T-cell (primary cell): Measurements from ENCODE around the gene STK39. TPM values are rescaled to one million over a fixed set of nuclear protein-coding genes. Genes with fewer than 3 reads are reported as not detected.

Experiments
- ATAC-seq, 4 experiments: fragments of 200-7000 bp in 3 of 4; fragments of 150-1000 bp in 1 of 4; cut with Tn5 transposase; replicated peaks in 1 of 4; 1 replicate in 3 of 4; 2 replicates in 1 of 4; pipeline ENCODE4 v1.10.0; 2021; ENCODE audit warnings: moderate library complexity in 3 of 4, mild to moderate bottlenecking in 2 of 4, moderate number of reproducible peaks in 1 of 4
- CTCF ChIA-PET, 2 donors: fragments of 300-600 bp; sonication (Branson Sonifier 250); formaldehyde crosslinking; loops; one replicate each; lab custom pipeline; 2022; ENCODE audit warnings: antibody characterized with exemption in 2 of 2; lab: Charles Lee
- POLR2A ChIA-PET, 2 donors: fragments of 300-600 bp; sonication (Branson Sonifier 250); formaldehyde crosslinking; loops; one replicate each; lab custom pipeline; 2022; ENCODE audit warnings: antibody characterized with exemption in 2 of 2; lab: Charles Lee
- DNase-seq, 35 experiments: peaks; one replicate each; pipeline versions ENCODE4 v3.0.0 to v3.0.0-alpha.2; 2013 to 2023
- H3K27ac ChIP-seq: one replicate; pipeline ENCODE4 v1.5.1; 2013; ENCODE audit warnings: low read length
- H3K27me3 ChIP-seq, 2 experiments: replicated peaks in 1 of 2; 1 replicate in 1 of 2; 2 replicates in 1 of 2; pipeline versions ENCODE4 v1.6.1 to v1.7.0; 2013; ENCODE audit warnings: low read length in 1 of 2, mixed read lengths in 1 of 2; ENCODE audit not compliant: control insufficient read depth in 2 of 2, insufficient read depth in 2 of 2; ENCODE audit errors: extremely low read depth in 1 of 2
- H3K36me3 ChIP-seq, 2 donors: 1 replicate in 1 of 2; 2 replicates in 1 of 2; pipeline versions ENCODE4 v1.6.1 to v1.7.0; 2013; ENCODE audit warnings: low read length in 1 of 2; ENCODE audit not compliant: control insufficient read depth in 2 of 2, insufficient read depth in 1 of 2; ENCODE audit errors: extremely low read depth in 1 of 2
- H3K4me1 ChIP-seq, 2 experiments: 1 replicate in 1 of 2; 2 replicates in 1 of 2; pipeline versions ENCODE4 v1.6.1 to v1.7.0; 2013; ENCODE audit warnings: low read length in 2 of 2, mixed read lengths in 1 of 2; ENCODE audit not compliant: insufficient read depth in 2 of 2, control insufficient read depth in 1 of 2; ENCODE audit errors: extremely low read depth in 1 of 2
- H3K4me3 ChIP-seq, 2 donors: 1 replicate in 1 of 2; 2 replicates in 1 of 2; pipeline versions ENCODE4 v1.5.1 to v1.7.0; 2013; ENCODE audit warnings: mild to moderate bottlenecking in 2 of 2, low read length in 1 of 2, moderate library complexity in 1 of 2; ENCODE audit not compliant: control insufficient read depth in 1 of 2; ENCODE audit errors: extremely low read depth in 1 of 2
- H3K9me3 ChIP-seq: 2 replicates; pipeline ENCODE4 v1.7.0; 2013
- H3K27ac Mint-ChIP-seq, 2 donors: one replicate each; pipeline ENCODE4 v1.8.0; 2020 to 2021; ENCODE audit warnings: mild to moderate bottlenecking in 2 of 2, mixed read lengths in 2 of 2
- H3K27me3 Mint-ChIP-seq, 2 donors: one replicate each; pipeline ENCODE4 v1.8.0; 2021 to 2022; ENCODE audit warnings: mixed read lengths in 2 of 2
- H3K36me3 Mint-ChIP-seq: one replicate; pipeline ENCODE4 v1.8.0; 2021; ENCODE audit warnings: mixed read lengths
- H3K4me1 Mint-ChIP-seq, 3 donors: one replicate each; pipeline ENCODE4 v1.8.0; 2020 to 2022; ENCODE audit warnings: mixed read lengths in 3 of 3, mild to moderate bottlenecking in 1 of 3
- H3K4me3 Mint-ChIP-seq, 3 donors: one replicate each; pipeline ENCODE4 v1.8.0; 2020 to 2022; ENCODE audit warnings: mild to moderate bottlenecking in 3 of 3, mixed read lengths in 3 of 3, moderate library complexity in 3 of 3
- H3K9me3 Mint-ChIP-seq, 3 donors: one replicate each; pipeline ENCODE4 v1.8.0; 2020 to 2022; ENCODE audit warnings: mixed read lengths in 3 of 3
- WGBS: methylation state at CpG from one replicate; pipeline ENCODE4 v1.1.5; 2013; ENCODE audit warnings: missing lambda C conversion rate; ENCODE audit not compliant: insufficient coverage; 5-methylcytosine and 5-hydroxymethylcytosine counted together
- total RNA-seq, 35 experiments: library from RNA in 6 of 35; stranded (reverse) in 6 of 35; fragments of 120-200 nt in 1 of 35; gene quantifications; one replicate each; pipeline versions ENCODE4 v1.2.1 to v1.2.4 and lab custom pipeline; 2013 to 2026

The STK39 gene
- total RNA-seq, 5 donors from 2014 or later (not counting 1 experiment from before 2014, with no cell fraction given) = 15.4 to 25.8 (median 21.0) TPM

DNA sequence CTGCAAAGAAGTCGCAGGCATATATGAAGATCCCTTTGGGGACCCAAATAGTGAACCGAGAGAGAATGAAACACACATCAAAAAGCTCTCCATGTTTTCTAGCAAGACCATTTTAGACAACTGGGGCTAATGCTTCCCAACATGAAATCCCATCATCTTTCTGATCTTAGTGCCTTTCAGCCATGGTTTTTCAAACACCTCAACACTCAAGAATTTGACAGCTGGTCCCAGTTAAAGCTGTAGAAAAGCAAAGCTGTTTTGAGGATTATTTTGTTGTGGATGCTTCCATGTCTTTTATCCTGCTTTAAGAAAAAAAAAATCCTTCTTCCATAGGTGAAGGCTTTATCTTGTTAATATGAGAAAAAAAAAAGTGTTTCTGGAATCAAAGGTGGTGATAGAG is 259.1 kb downstream of the STK39 start:
- ATAC-seq = no peak
- Mint-ChIP-seq H3K4me1 (peaks cover 0 to 2% (median 0%) of the 10 kb centered on the region in 3 donors), H3K4me3 (no peak overlapping the region), H3K36me3 (peaks cover 43% of the 10 kb centered on the region), H3K27ac (no peak overlapping the region), H3K9me3 (no peaks in the 10 kb centered on the region), H3K27me3 (no peaks in the 10 kb centered on the region)
- CTCF ChIA-PET = interaction anchor here (0.6 kb wide), 2 partner anchors 9 to 84 kb away, joined by 3 to 5 read pairs; no protein-coding TSS in a partner anchor
- Histone ChIP-seq H3K27me3 (no peaks in the 10 kb centered on the region), H3K4me3 (no peak overlapping the region), H3K4me1 (peaks cover 0 to 2% of the 10 kb centered on the region in 2 experiments), H3K36me3 (peaks cover 0 to 8% of the 10 kb centered on the region in 2 donors), H3K27ac (no peak overlapping the region), H3K9me3 (no peaks in the 10 kb centered on the region)
- WGBS = 97% methylated on average over 2 of the region's 2 CpGs
- POLR2A ChIA-PET = no interaction called here
- DNase-seq = no peak

DNA sequence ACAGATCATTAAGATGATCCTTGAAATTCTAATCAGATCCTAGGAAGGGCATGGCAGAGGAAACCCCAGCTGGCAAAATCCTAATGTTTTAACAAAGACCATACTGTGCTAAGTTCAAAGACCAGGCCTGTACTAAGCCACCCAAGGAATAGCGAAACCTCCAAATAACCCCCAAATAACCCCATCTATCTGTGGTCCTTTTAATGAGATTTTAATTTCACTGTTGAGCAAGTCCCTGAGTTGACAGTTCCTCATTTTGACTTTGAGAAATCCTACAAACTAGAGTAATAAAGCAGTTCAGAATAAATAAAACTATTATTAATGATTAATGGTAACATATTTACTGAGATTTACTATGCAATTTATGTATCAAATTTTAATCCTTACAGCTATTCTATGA is 259.8 kb downstream of the STK39 start:
- DNase-seq (no peak), ATAC-seq (no peak)
- H3K36me3 ChIP-seq = peaks cover 0 to 8% of the 10 kb centered on the region in 2 donors
- Mint-ChIP-seq H3K9me3 (no peaks in the 10 kb centered on the region), H3K4me1 (no peaks in the 10 kb centered on the region), H3K4me3 (no peak overlapping the region), H3K36me3 (peaks cover 41% of the 10 kb centered on the region), H3K27ac (no peak overlapping the region), H3K27me3 (no peaks in the 10 kb centered on the region)
- H3K27ac ChIP-seq = no peak overlapping the region
- ChIA-PET CTCF (no interaction called here), POLR2A (no interaction called here)
- no peak overlapping the region for H3K4me3 ChIP-seq
- WGBS = no CpG with 5 or more reads among the region's 1 CpG
- H3K9me3 ChIP-seq = no peaks in the 10 kb centered on the region
- H3K4me1 ChIP-seq = peaks cover 0 to 2% of the 10 kb centered on the region in 2 experiments
- H3K27me3 ChIP-seq = no peaks in the 10 kb centered on the region

DNA sequence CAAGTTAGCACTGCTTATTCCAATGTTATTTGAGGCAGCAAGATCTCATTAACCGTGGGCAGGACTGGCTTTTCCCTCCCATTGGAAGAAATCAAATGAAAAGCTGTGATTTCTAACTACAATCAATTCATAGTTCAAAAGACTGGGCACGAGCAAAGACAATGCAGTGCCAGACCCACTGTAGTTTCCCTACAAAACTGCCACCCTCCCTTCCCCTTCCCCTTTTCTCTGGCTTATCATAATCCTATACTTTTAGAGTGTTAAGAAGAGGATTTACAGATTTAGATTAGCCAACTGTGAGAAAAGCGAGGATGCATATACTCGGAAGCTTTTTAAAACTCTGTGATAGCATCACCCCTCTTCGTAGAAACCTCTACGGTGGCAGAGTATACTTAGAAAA is 260.4 kb downstream of the STK39 start:
- Histone ChIP-seq H3K4me3 (no peak overlapping the region), H3K27ac (no peak overlapping the region), H3K36me3 (peaks cover 0 to 8% of the 10 kb centered on the region in 2 donors), H3K4me1 (no peaks in the 10 kb centered on the region), H3K27me3 (no peaks in the 10 kb centered on the region), H3K9me3 (no peaks in the 10 kb centered on the region)
- H3K27me3 Mint-ChIP-seq = no peaks in the 10 kb centered on the region
- H3K27ac Mint-ChIP-seq = no peak overlapping the region
- no peak overlapping the region for H3K4me3 Mint-ChIP-seq
- 86% methylated on average over 1 of the region's 6 CpGs for WGBS
- ChIA-PET POLR2A (interaction anchor here in 1 of 2 donors (0.5 kb wide), 1 partner anchor 664 kb away, joined by 4 read pairs; no protein-coding TSS in a partner anchor), CTCF (no interaction called here)
- no peak for ATAC-seq
- H3K36me3 Mint-ChIP-seq = peaks cover 43% of the 10 kb centered on the region
- H3K9me3 Mint-ChIP-seq = no peaks in the 10 kb centered on the region
- no peaks in the 10 kb centered on the region for H3K4me1 Mint-ChIP-seq
- DNase-seq = no peak

DNA sequence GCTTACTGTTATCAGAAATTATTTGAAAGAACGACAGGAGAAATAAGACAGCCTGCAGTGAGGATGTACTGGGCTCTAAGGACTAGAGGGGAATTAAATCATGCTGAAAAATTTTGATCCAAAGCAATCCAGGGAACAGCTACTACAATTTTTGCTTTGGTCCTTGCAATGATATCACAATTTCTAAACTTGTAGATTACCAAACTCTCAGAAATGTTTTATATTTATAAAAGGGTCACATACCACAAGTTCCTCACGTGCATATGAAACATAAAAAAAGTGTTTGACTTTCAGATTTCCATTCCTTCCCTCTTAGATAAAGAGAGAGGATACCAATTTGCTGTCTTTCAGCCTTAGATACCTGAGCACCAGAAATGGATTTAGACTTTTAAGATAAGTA is 261.2 kb downstream of the STK39 start:
- no peak overlapping the region for H3K27ac ChIP-seq
- Mint-ChIP-seq H3K9me3 (no peaks in the 10 kb centered on the region), H3K36me3 (peaks cover 47% of the 10 kb centered on the region), H3K27ac (no peak overlapping the region), H3K4me1 (no peaks in the 10 kb centered on the region), H3K4me3 (no peak overlapping the region), H3K27me3 (no peaks in the 10 kb centered on the region)
- ATAC-seq (no peak), DNase-seq (no peak)
- WGBS = 100% methylated on average over 1 of the region's 2 CpGs
- POLR2A ChIA-PET = no interaction called here
- no peaks in the 10 kb centered on the region for H3K4me1 ChIP-seq
- CTCF ChIA-PET = no interaction called here
- no peak overlapping the region for H3K4me3 ChIP-seq
- no peaks in the 10 kb centered on the region for H3K27me3 ChIP-seq
- H3K9me3 ChIP-seq = no peaks in the 10 kb centered on the region
- H3K36me3 ChIP-seq = peaks cover 0 to 8% of the 10 kb centered on the region in 2 donors

DNA sequence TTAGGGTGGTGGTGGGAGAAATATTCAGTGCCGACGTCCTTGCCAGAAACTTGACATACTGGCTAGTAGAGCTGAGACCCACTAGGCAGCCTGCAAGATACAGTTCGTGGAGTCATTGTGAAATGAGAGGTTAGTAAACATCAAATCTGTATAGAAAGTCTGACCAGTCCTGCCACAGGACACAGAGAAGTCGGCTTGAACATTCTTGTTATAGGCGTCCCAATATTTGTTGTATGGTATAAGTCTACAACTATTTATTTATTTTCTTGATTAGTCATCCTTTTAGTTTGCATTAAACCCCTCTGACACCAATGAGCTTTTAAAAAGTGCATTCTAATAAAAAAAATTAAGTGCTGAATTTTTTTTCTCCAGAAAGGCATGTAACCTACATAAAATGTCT is 265.4 kb downstream of the STK39 start:
- H3K27ac Mint-ChIP-seq = no peak overlapping the region
- Histone ChIP-seq H3K4me3 (no peak overlapping the region), H3K4me1 (no peaks in the 10 kb centered on the region), H3K27me3 (no peaks in the 10 kb centered on the region), H3K27ac (no peak overlapping the region), H3K36me3 (peaks cover 2 to 8% of the 10 kb centered on the region in 2 donors), H3K9me3 (no peaks in the 10 kb centered on the region)
- H3K27me3 Mint-ChIP-seq = no peaks in the 10 kb centered on the region
- H3K36me3 Mint-ChIP-seq = peaks cover 72% of the 10 kb centered on the region
- H3K9me3 Mint-ChIP-seq = peaks cover 0 to 3% (median 0%) of the 10 kb centered on the region in 3 donors
- no peaks in the 10 kb centered on the region for H3K4me1 Mint-ChIP-seq
- DNase-seq = no peak
- ChIA-PET CTCF (no interaction called here), POLR2A (no interaction called here)
- 100% methylated on average over 3 of the region's 5 CpGs for whole genome bisulfite sequencing
- no peak overlapping the region for H3K4me3 Mint-ChIP-seq
- ATAC-seq = no peak

DNA sequence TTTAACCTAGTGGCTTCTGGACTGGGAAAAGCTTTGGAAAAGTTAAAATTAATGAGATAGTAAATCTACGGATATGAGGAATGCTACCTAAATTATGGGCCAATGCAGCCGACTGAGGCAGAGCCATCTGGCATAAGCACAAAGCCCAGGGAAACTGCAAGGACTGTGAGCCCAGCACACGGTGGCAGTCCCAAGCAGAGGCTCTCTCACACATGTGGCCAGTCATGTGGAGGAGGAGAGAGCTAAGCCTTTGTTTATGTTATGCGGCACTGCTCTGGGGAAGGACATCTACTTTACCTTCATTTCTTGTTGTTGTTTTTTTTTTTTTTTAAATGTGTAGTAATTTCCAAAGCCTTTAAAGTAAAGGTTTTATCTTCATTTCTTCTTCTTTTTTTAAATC is 267.0 kb downstream of the STK39 start:
- no peaks in the 10 kb centered on the region for H3K4me1 ChIP-seq
- H3K4me1 Mint-ChIP-seq = no peaks in the 10 kb centered on the region
- H3K9me3 ChIP-seq = no peaks in the 10 kb centered on the region
- DNase-seq = no peak
- H3K27ac ChIP-seq = no peak overlapping the region
- H3K4me3 ChIP-seq = no peak overlapping the region
- WGBS = 100% methylated on average over 2 of the region's 4 CpGs
- H3K27me3 ChIP-seq = no peaks in the 10 kb centered on the region
- no peak for ATAC-seq
- no peak overlapping the region for H3K27ac Mint-ChIP-seq
- H3K9me3 Mint-ChIP-seq = peaks cover 0 to 8% (median 3%) of the 10 kb centered on the region in 3 donors
- H3K36me3 Mint-ChIP-seq = peaks cover 75% of the 10 kb centered on the region
- POLR2A ChIA-PET = no interaction called here
- CTCF ChIA-PET = no interaction called here
- H3K27me3 Mint-ChIP-seq = no peaks in the 10 kb centered on the region
- no peak overlapping the region for H3K4me3 Mint-ChIP-seq
- peaks cover 2 to 8% of the 10 kb centered on the region in 2 donors for H3K36me3 ChIP-seq

DNA sequence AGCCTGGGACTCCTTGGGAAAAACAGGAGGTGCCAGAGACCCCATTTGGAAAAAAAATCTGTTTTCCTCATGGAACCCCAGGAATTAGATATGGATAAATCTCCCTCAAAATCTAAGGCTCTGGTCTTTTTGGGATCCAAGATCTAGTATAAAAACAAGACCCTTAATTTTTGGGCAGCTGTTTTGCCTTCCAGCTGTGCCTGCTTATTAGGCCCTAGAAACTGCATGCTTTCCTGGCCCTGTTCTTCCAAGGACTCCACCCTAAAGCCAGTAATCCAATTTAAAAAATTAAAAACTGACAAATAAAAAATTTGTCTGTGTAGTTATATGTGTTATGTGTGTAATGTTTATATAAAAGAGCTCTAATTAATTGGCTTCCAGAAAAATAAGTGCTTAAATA is 274.6 kb downstream of the STK39 start:
- H3K9me3 Mint-ChIP-seq = peaks cover 3 to 16% (median 5%) of the 10 kb centered on the region in 3 donors
- Histone ChIP-seq H3K9me3 (peaks cover 5% of the 10 kb centered on the region), H3K27me3 (no peaks in the 10 kb centered on the region), H3K36me3 (peaks cover 0 to 3% of the 10 kb centered on the region in 2 donors), H3K4me3 (no peak overlapping the region), H3K4me1 (no peaks in the 10 kb centered on the region), H3K27ac (no peak overlapping the region)
- peaks cover 0 to 9% (median 3%) of the 10 kb centered on the region in 3 donors for H3K4me1 Mint-ChIP-seq
- no peak overlapping the region for H3K4me3 Mint-ChIP-seq
- H3K27ac Mint-ChIP-seq = no peak overlapping the region
- DNase-seq = no peak
- peaks cover 63% of the 10 kb centered on the region for H3K36me3 Mint-ChIP-seq
- POLR2A ChIA-PET = interaction anchor here in 1 of 2 donors (0.7 kb wide), 1 partner anchor 522 kb away, joined by 3 read pairs; no protein-coding TSS in a partner anchor
- no peak for ATAC-seq
- H3K27me3 Mint-ChIP-seq = no peaks in the 10 kb centered on the region
- CTCF ChIA-PET = no interaction called here
